MM.1S (cell line): ENCODE results near the gene FUCA1.
A peak's percentile ranks its signal among the peaks of the same experiment; 100 is the strongest.

Experiments used
- DNase-seq: peaks from one replicate; pipeline ENCODE4 v3.0.0-alpha.2; 2015
- H2AFZ ChIP-seq: fragments of 300-600 bp; sonication (generic); 2 replicates; pipeline ENCODE4 v1.6.0; 2016; ENCODE audit warnings: antibody characterized with exemption, low read length
- H3F3A ChIP-seq: fragments of 300-600 bp; sonication (generic); 2 replicates; pipeline ENCODE4 v1.6.1; 2016; ENCODE audit warnings: mild to moderate bottlenecking, antibody characterized with exemption, low read length, moderate library complexity, mixed read lengths; ENCODE audit not compliant: insufficient read depth
- H3K27ac ChIP-seq: fragments of 300-600 bp; sonication (generic); 2 replicates; pipeline ENCODE4 v1.5.1; 2016; ENCODE audit warnings: mild to moderate bottlenecking, low read length
- H3K27me3 ChIP-seq: fragments of 300-600 bp; sonication (generic); replicated peaks from 2 replicates; pipeline ENCODE4 v1.6.0; 2016; ENCODE audit warnings: low read length; ENCODE audit not compliant: insufficient read depth
- H3K36me3 ChIP-seq: fragments of 300-600 bp; sonication (generic); replicated peaks from 2 replicates; pipeline ENCODE4 v1.6.1; 2016; ENCODE audit warnings: mild to moderate bottlenecking, low read length, mixed read lengths; ENCODE audit not compliant: insufficient read depth
- H3K4me1 ChIP-seq: fragments of 300-600 bp; sonication (generic); 2 replicates; pipeline ENCODE4 v1.6.1; 2016; ENCODE audit warnings: low read length, mixed read lengths
- H3K4me2 ChIP-seq: fragments of 300-600 bp; sonication (generic); 2 replicates; pipeline ENCODE4 v1.6.0; 2016; ENCODE audit warnings: low read depth, low read length
- H3K4me3 ChIP-seq: fragments of 300-600 bp; sonication (generic); 2 replicates; pipeline ENCODE4 v1.5.1; 2016; ENCODE audit warnings: low read length, mixed read lengths
- H3K79me2 ChIP-seq: fragments of 300-600 bp; sonication (generic); 2 replicates; pipeline ENCODE4 v1.6.1; 2016; ENCODE audit warnings: mixed run types, low read length, mixed read lengths
- H3K9ac ChIP-seq: fragments of 300-600 bp; sonication (generic); 2 replicates; pipeline ENCODE4 v1.6.1; 2016; ENCODE audit warnings: low read length, mixed read lengths
- H3K9me2 ChIP-seq: fragments of 300-600 bp; sonication (generic); replicated peaks from 2 replicates; pipeline ENCODE4 v1.6.1; 2016; ENCODE audit warnings: mild to moderate bottlenecking, low read length, mixed read lengths; ENCODE audit not compliant: insufficient read depth
- H3K9me3 ChIP-seq: fragments of 300-600 bp; sonication (generic); replicated peaks from 2 replicates; pipeline ENCODE4 v1.6.1; 2016; ENCODE audit warnings: mild to moderate bottlenecking, low read length, mixed read lengths; ENCODE audit not compliant: insufficient read depth
- H4K20me1 ChIP-seq: fragments of 300-600 bp; sonication (generic); 2 replicates; pipeline ENCODE4 v1.6.1; 2016; ENCODE audit warnings: mild to moderate bottlenecking, low read length, moderate library complexity, mixed read lengths; ENCODE audit not compliant: insufficient read depth
- EZH2 ChIP-seq: fragments of 300-600 bp; sonication (generic); optimal IDR thresholded peaks from 2 replicates; pipeline ENCODE3; 2017; ENCODE audit warnings: low read depth, mild to moderate bottlenecking, antibody characterized with exemption, low read length, mixed read lengths
- EZH2phosphoT487 ChIP-seq: fragments of 300-600 bp; sonication (generic); IDR thresholded peaks from 2 replicates; pipeline ENCODE4 v1.6.1; 2018; ENCODE audit warnings: antibody characterized with exemption, low read length
- TF ChIP-seq, protein P1 (sequence below): fragments of 300-600 bp; sonication (generic); IDR thresholded peaks from 2 replicates; pipeline ENCODE4 v1.5.1; 2016; ENCODE audit warnings: antibody characterized with exemption, low read length, mixed read lengths

FUCA1 gene

DNA sequence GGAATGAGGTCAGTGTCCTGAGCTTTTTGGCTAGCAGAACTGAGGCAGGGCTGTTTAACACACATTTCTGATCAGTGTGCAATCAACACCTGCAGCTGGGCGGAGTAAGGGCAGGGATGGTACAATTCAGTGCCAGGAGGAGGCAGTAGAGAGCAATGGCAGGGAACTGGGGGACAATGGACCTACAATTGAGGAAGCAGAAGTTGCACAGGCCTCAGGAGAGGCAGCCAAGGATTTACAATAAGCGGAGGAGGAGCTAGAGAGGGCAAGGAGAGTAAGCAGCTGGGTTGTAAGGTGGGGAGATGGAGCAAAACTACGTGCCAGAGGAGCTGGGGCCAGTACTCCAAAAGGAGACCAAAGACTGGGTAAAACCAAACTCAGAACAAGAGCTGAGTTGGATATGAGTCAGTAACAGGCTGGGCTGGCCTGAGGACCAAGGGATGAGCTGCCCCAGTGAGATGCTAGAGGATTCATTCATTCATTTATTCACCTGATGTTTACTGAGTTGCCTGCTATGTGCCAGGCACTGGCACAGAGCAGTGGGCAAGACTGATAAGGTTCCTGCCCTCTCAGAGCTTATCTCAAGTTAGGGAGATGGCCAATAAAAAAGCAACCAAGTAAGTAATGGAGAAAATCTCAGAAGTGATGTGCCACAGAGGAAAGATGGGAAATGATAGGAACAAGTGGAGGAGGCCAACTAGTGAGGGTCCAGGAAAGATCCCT, 57.1 kb downstream of the FUCA1 start:
- Histone ChIP-seq H3K4me3 (no peak overlapping the region), H3K27ac (no peak overlapping the region), H3K9ac (no peak overlapping the region), H3K4me2 (no peak overlapping the region), H4K20me1 (no peaks in the 10 kb centered on the region), H3K36me3 (no peaks in the 10 kb centered on the region), H2AFZ (no peak overlapping the region), H3K79me2 (no peaks in the 10 kb centered on the region), H3F3A (peaks cover 4% of the 10 kb centered on the region; the same call in 1 of the 2 replicates), H3K27me3 (no peaks in the 10 kb centered on the region), H3K4me1 (peaks cover 14% of the 10 kb centered on the region), H3K9me2 (no peaks in the 10 kb centered on the region), H3K9me3 (no peaks in the 10 kb centered on the region)
- no peak for TF ChIP-seq EZH2phosphoT487
- no peak for TF ChIP-seq EZH2
- TF ChIP-seq, protein P1, sequence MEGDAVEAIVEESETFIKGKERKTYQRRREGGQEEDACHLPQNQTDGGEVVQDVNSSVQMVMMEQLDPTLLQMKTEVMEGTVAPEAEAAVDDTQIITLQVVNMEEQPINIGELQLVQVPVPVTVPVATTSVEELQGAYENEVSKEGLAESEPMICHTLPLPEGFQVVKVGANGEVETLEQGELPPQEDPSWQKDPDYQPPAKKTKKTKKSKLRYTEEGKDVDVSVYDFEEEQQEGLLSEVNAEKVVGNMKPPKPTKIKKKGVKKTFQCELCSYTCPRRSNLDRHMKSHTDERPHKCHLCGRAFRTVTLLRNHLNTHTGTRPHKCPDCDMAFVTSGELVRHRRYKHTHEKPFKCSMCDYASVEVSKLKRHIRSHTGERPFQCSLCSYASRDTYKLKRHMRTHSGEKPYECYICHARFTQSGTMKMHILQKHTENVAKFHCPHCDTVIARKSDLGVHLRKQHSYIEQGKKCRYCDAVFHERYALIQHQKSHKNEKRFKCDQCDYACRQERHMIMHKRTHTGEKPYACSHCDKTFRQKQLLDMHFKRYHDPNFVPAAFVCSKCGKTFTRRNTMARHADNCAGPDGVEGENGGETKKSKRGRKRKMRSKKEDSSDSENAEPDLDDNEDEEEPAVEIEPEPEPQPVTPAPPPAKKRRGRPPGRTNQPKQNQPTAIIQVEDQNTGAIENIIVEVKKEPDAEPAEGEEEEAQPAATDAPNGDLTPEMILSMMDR, result peak; percentile 85
- peak; percentile 70 for DNase-seq

DNA sequence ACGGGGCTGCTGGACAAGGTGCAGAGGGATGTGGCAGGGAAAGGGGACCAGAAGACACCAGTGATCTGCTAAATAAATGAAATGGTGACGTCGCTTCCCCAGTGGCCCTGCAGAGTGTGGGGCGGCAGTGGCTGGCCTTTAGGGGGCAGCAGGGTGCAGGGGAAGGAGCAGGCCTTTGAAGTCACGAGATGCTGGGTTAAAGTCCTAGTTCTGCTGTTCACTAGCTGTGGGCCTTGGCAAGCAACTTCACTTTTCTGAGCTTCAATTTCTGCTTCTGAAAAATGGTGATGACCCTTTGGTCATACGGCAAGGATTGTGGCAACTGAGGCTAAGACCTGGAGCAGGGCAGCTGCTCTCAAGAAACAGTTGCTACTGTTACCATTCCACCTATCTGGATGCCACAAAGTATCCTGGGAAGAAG, 58.3 kb downstream of the FUCA1 start:
- DNase-seq, result peak; percentile 83

DNA sequence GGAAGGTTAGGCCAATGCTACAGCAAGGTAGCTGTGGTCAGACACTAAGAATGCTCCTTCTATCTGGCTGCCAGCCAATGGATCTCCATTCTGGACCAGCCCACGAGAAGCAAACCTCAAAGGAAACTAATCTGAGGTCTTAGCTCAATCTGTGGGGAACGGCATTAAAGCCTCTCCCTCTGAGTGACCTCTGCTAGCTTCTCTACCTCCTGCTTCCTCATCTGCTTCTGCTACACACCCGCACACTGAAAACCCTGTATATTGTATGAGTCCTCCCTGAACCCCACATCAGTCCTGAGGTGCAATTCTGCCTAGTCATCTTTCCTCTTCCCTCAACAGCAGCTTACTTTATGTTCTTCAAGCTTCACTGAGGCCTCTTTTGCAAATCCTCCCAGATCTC, 60.6 kb downstream of the FUCA1 start:
- Histone ChIP-seq H3K27me3 (no peaks in the 10 kb centered on the region), H3K4me1 (peaks cover 20% of the 10 kb centered on the region), H3K9me3 (no peaks in the 10 kb centered on the region), H3K79me2 (no peaks in the 10 kb centered on the region), H2AFZ (no peak overlapping the region), H3K36me3 (no peaks in the 10 kb centered on the region), H4K20me1 (no peaks in the 10 kb centered on the region), H3K9ac (no peak overlapping the region), H3K4me3 (no peak overlapping the region), H3F3A (peaks cover 11% of the 10 kb centered on the region), H3K9me2 (no peaks in the 10 kb centered on the region), H3K27ac (no peak overlapping the region), H3K4me2 (no peak overlapping the region)
- DNase-seq, result no peak
- TF ChIP-seq EZH2phosphoT487, result no peak
- TF ChIP-seq, protein P1, result no peak
- no peak for TF ChIP-seq EZH2

More for the DNA sequence above, 58.3 kb downstream of the FUCA1 start:
- H3K4me1 ChIP-seq, result peaks cover 17% of the 10 kb centered on the region
- H3K27ac ChIP-seq, result peak overlapping the region; percentile 36; the same call in 1 of the 2 replicates
- no peaks in the 10 kb centered on the region for H3K79me2 ChIP-seq
- no peaks in the 10 kb centered on the region for H3K27me3 ChIP-seq
- H3K9ac ChIP-seq, result no peak overlapping the region
- no peaks in the 10 kb centered on the region for H3K9me3 ChIP-seq
- H3F3A ChIP-seq, result peaks cover 4% of the 10 kb centered on the region; the same call in 1 of the 2 replicates
- no peak overlapping the region for H3K4me2 ChIP-seq
- no peaks in the 10 kb centered on the region for H3K9me2 ChIP-seq
- TF ChIP-seq EZH2, result no peak
- TF ChIP-seq, protein P1, result peak; percentile 96
- no peak for TF ChIP-seq EZH2phosphoT487
- peak overlapping the region; percentile 65 for H2AFZ ChIP-seq
- H3K36me3 ChIP-seq, result no peaks in the 10 kb centered on the region
- no peaks in the 10 kb centered on the region for H4K20me1 ChIP-seq
- H3K4me3 ChIP-seq, result no peak overlapping the region
